Natural killer cell (primary cell): Measurements from ENCODE around the gene AGER. TPM values are rescaled to one million over a fixed set of nuclear protein-coding genes. Genes with fewer than 3 reads are reported as not detected.

Source experiments
- ATAC-seq, 3 donors: fragments of 150-1000 bp in 2 of 3; fragments of 200-7000 bp in 1 of 3; cut with Tn5 transposase; 1 replicate in 1 of 3; 2 replicates in 2 of 3; pipeline ENCODE4 v1.10.0; 2021; ENCODE audit warnings: mild to moderate bottlenecking in 2 of 3, moderate library complexity in 2 of 3
- DNase-seq, 2 donors: peaks; one replicate each; pipeline versions ENCODE4 v3.0.0 to v3.0.0-alpha.2; 2013 to 2021; ENCODE audit warnings: mixed read lengths in 1 of 2
- H3K27ac ChIP-seq: one replicate; pipeline ENCODE4 v1.5.1; 2013; ENCODE audit warnings: mild to moderate bottlenecking, low read length
- H3K27me3 ChIP-seq: one replicate; pipeline ENCODE4 v1.6.1; 2013; ENCODE audit warnings: low read length; ENCODE audit not compliant: control insufficient read depth, insufficient read depth
- H3K36me3 ChIP-seq: one replicate; pipeline ENCODE4 v1.6.1; 2013; ENCODE audit warnings: low read length; ENCODE audit not compliant: control insufficient read depth, insufficient read depth
- H3K4me1 ChIP-seq: one replicate; pipeline ENCODE4 v1.6.1; 2013; ENCODE audit warnings: low read length; ENCODE audit not compliant: control insufficient read depth, insufficient read depth
- H3K4me3 ChIP-seq: one replicate; pipeline ENCODE4 v1.5.1; 2013; ENCODE audit warnings: low read length
- H3K9me3 ChIP-seq: one replicate; pipeline ENCODE4 v1.6.1; 2013; ENCODE audit warnings: low read length; ENCODE audit not compliant: control insufficient read depth, insufficient read depth
- H3K27ac Mint-ChIP-seq, 2 donors: one replicate each; pipeline ENCODE4 v1.8.0; 2022; ENCODE audit warnings: mild to moderate bottlenecking in 2 of 2, mixed read lengths in 2 of 2, moderate library complexity in 1 of 2
- H3K27me3 Mint-ChIP-seq, 2 donors: one replicate each; pipeline ENCODE4 v1.8.0; 2022; ENCODE audit warnings: low read depth in 2 of 2, mixed read lengths in 2 of 2
- H3K36me3 Mint-ChIP-seq: one replicate; pipeline ENCODE4 v1.8.0; 2022; ENCODE audit warnings: mixed read lengths
- H3K4me1 Mint-ChIP-seq, 2 donors: one replicate each; pipeline ENCODE4 v1.8.0; 2022; ENCODE audit warnings: mixed read lengths in 2 of 2
- H3K4me3 Mint-ChIP-seq: one replicate; pipeline ENCODE4 v1.8.0; 2022; ENCODE audit warnings: mild to moderate bottlenecking, moderate library complexity, mixed read lengths
- H3K9me3 Mint-ChIP-seq, 2 donors: one replicate each; pipeline ENCODE4 v1.8.0; 2022; ENCODE audit warnings: mixed read lengths in 2 of 2
- CTCF ChIP-seq: fragments of 200-600 bp; IDR thresholded peaks from one replicate; pipeline ENCODE4 v1.8.0; 2022; ENCODE audit warnings: antibody characterized with exemption
- WGBS: methylation state at CpG from one replicate; pipeline ENCODE4 v1.1.7; 2013; ENCODE audit warnings: missing lambda C conversion rate; ENCODE audit not compliant: insufficient coverage; 5-methylcytosine and 5-hydroxymethylcytosine counted together
- intact Hi-C: fragments of 100-400 bp; cut with micrococcal nuclease; formaldehyde crosslinking; loops from one replicate; pipeline ENCODE4 v1.14.2; 2022
- total RNA-seq, 4 donors: library from RNA; stranded (reverse); fragments of 120-200 nt in 1 of 4; gene quantifications; one replicate each; pipeline versions ENCODE4 v1.2.3 to v1.2.4, GENCODE V29; 2013 to 2022

AGER gene
- total RNA-seq, 3 donors from 2014 or later (not counting 1 experiment from before 2014, with no cell fraction given) = 19.0 to 25.1 (median 22.9) TPM

GRCh38 chr6:32198866-32199265, 14.8 kb upstream of the AGER start:
- Histone ChIP-seq H3K27me3 (no peaks in the 10 kb centered on the region), H3K36me3 (no peaks in the 10 kb centered on the region), H3K9me3 (no peaks in the 10 kb centered on the region), H3K27ac (no peak overlapping the region), H3K4me1 (peaks cover 30% of the 10 kb centered on the region), H3K4me3 (no peak overlapping the region)
- no peak for DNase-seq
- no peak for ATAC-seq
- no peak for TF ChIP-seq CTCF
- H3K4me1 Mint-ChIP-seq = peaks cover 29 to 34% of the 10 kb centered on the region in 2 donors
- H3K36me3 Mint-ChIP-seq = no peaks in the 10 kb centered on the region
- no peaks in the 10 kb centered on the region for H3K9me3 Mint-ChIP-seq
- H3K27ac Mint-ChIP-seq = peak overlapping the region in 1 of 2 donors; percentile 71
- intact Hi-C loops = loop anchor here (5.0 to 10.0 kb wide), 3 partner anchors 224 to 773 kb away; partner anchors contain the start of genes DXO and PSMB8
- 93% methylated on average over 17 of the region's 17 CpGs for WGBS
- H3K27me3 Mint-ChIP-seq = no peaks in the 10 kb centered on the region
- H3K4me3 Mint-ChIP-seq = no peak overlapping the region

- no peak for DNase-seq
- ATAC-seq = no peak
- Mint-ChIP-seq H3K27me3 (no peaks in the 10 kb centered on the region), H3K27ac (peak overlapping the region; percentile 60 to 71), H3K36me3 (no peaks in the 10 kb centered on the region), H3K9me3 (no peaks in the 10 kb centered on the region), H3K4me1 (peaks cover 34 to 39% of the 10 kb centered on the region in 2 donors), H3K4me3 (peak overlapping the region; percentile 42)
- H3K27me3 ChIP-seq = no peaks in the 10 kb centered on the region
- H3K36me3 ChIP-seq = no peaks in the 10 kb centered on the region
- WGBS = 93% methylated on average over 3 of the region's 3 CpGs
- H3K9me3 ChIP-seq = no peaks in the 10 kb centered on the region
- H3K4me3 ChIP-seq = no peak overlapping the region
- TF ChIP-seq CTCF = no peak
- H3K27ac ChIP-seq = no peak overlapping the region
- H3K4me1 ChIP-seq = peaks cover 35% of the 10 kb centered on the region
- intact Hi-C loops = loop anchor here (5.0 to 10.0 kb wide), 3 partner anchors 224 to 774 kb away; partner anchors contain the start of genes DXO and PSMB8
Observed at GRCh38 chr6:32198345-32198696, 14.3 kb upstream of the AGER start.

- H3K27ac ChIP-seq = peak overlapping the region; percentile 100
- H3K4me3 ChIP-seq = peak overlapping the region; percentile 100
- peak in 1 of 2 donors; percentile 48 for DNase-seq
- H3K36me3 ChIP-seq = no peaks in the 10 kb centered on the region
- H3K4me1 ChIP-seq = peaks cover 47% of the 10 kb centered on the region
- H3K9me3 Mint-ChIP-seq = no peaks in the 10 kb centered on the region
- ATAC-seq = no peak
- H3K27ac Mint-ChIP-seq = peak overlapping the region; percentile 99
- no peak for TF ChIP-seq CTCF
- no peaks in the 10 kb centered on the region for H3K27me3 Mint-ChIP-seq
- no peaks in the 10 kb centered on the region for H3K27me3 ChIP-seq
- no peaks in the 10 kb centered on the region for H3K36me3 Mint-ChIP-seq
- H3K9me3 ChIP-seq = no peaks in the 10 kb centered on the region
- H3K4me3 Mint-ChIP-seq = peak overlapping the region; percentile 98
- 56% methylated on average over 27 of the region's 28 CpGs for WGBS
- peaks cover 37 to 53% of the 10 kb centered on the region in 2 donors for H3K4me1 Mint-ChIP-seq
- intact Hi-C loops = loop anchor here (5.0 to 10.0 kb wide), 3 partner anchors 222 to 775 kb away; partner anchors contain the start of genes DXO and PSMB8
Observed at GRCh38 chr6:32196682-32197616, 12.9 kb upstream of the AGER start.
